ENCODE results near the gene CNDP2.

Gene CNDP2

GRCh38 chr18:74531043-74531442, 34.9 kb downstream of the CNDP2 start:
- Histone ChIP-seq H3K9ac (ENCODE audit: insufficient read length, low read depth) (no peak overlapping the region), H3K36me3 (ENCODE audit: insufficient read depth, insufficient read length, low read length) (no peaks in the 10 kb centered on the region), H3K4me3 (ENCODE audit: insufficient read length, low read depth) (no peak overlapping the region), H3K9me3 (ENCODE audit: insufficient read depth, low read length) (no peaks in the 10 kb centered on the region), H3K4me1 (ENCODE audit: insufficient read depth, insufficient read length) (peaks cover 3% of the 10 kb centered on the region), H3K27me3 (ENCODE audit: insufficient read depth, insufficient read length) (no peaks in the 10 kb centered on the region)
- no peak for TF ChIP-seq ZNF274 (IDR thresholded peaks at IDR 0.05; ENCODE audit: low read depth, low read length)
- TF ChIP-seq YY1 (IDR thresholded peaks at IDR 0.05; ENCODE audit: insufficient read depth, insufficient read length): no peak
- no peak for TF ChIP-seq SUZ12 (IDR thresholded peaks at IDR 0.05; ENCODE audit: extremely low read depth, insufficient read depth, insufficient read length)
- DNase-seq (ENCODE audit: low read depth, low spot score): no peak

- Histone ChIP-seq H3K27me3 (ENCODE audit: insufficient read depth, insufficient read length) (no peaks in the 10 kb centered on the region), H3K4me3 (ENCODE audit: insufficient read length, low read depth) (no peak overlapping the region), H3K9me3 (ENCODE audit: insufficient read depth, low read length) (no peaks in the 10 kb centered on the region), H3K4me1 (ENCODE audit: insufficient read depth, insufficient read length) (peaks cover 3% of the 10 kb centered on the region), H3K36me3 (ENCODE audit: insufficient read depth, insufficient read length, low read length) (no peaks in the 10 kb centered on the region), H3K9ac (ENCODE audit: insufficient read length, low read depth) (no peak overlapping the region)
- no peak for DNase-seq (ENCODE audit: low read depth, low spot score)
- TF ChIP-seq ZNF274 (IDR thresholded peaks at IDR 0.05; ENCODE audit: low read depth, low read length): no peak
- no peak for TF ChIP-seq YY1 (IDR thresholded peaks at IDR 0.05; ENCODE audit: insufficient read depth, insufficient read length)
- no peak for TF ChIP-seq SUZ12 (IDR thresholded peaks at IDR 0.05; ENCODE audit: extremely low read depth, insufficient read depth, insufficient read length)
These were observed 36.4 kb downstream of the CNDP2 start for GRCh38 chr18:74532511-74533025.

- H3K4me3 ChIP-seq (ENCODE audit: insufficient read length, low read depth): no peak overlapping the region
- DNase-seq (ENCODE audit: low read depth, low spot score): no peak
- no peaks in the 10 kb centered on the region for H3K27me3 ChIP-seq (ENCODE audit: insufficient read depth, insufficient read length)
These were observed 37.5 kb downstream of the CNDP2 start for GRCh38 chr18:74533666-74534065.

GRCh38 chr18:74534150-74534969, 38.2 kb downstream of the CNDP2 start, which contains the start of gene CNDP1:
TSS of gene CNDP1 (plus strand) at chr18:74534500. CDS start at chr18:74534668, 168 bp downstream.
- no peaks in the 10 kb centered on the region for H3K9me3 ChIP-seq (ENCODE audit: insufficient read depth, low read length)
- no peaks in the 10 kb centered on the region for H3K36me3 ChIP-seq (ENCODE audit: insufficient read depth, insufficient read length, low read length)
- no peak within 1 kb of the TSS for H3K9ac ChIP-seq (ENCODE audit: insufficient read length, low read depth)
- no peak within 1 kb of the TSS for H3K4me3 ChIP-seq (ENCODE audit: insufficient read length, low read depth)
- H3K27me3 ChIP-seq (ENCODE audit: insufficient read depth, insufficient read length): no peaks in the 10 kb centered on the region
- peaks cover 3% of the 10 kb centered on the region for H3K4me1 ChIP-seq (ENCODE audit: insufficient read depth, insufficient read length)
- TF ChIP-seq YY1 (IDR thresholded peaks at IDR 0.05; ENCODE audit: insufficient read depth, insufficient read length): no peak
- no peak for TF ChIP-seq ZNF274 (IDR thresholded peaks at IDR 0.05; ENCODE audit: low read depth, low read length)
- TF ChIP-seq SUZ12 (IDR thresholded peaks at IDR 0.05; ENCODE audit: extremely low read depth, insufficient read depth, insufficient read length): no peak
- DNase-seq (ENCODE audit: low read depth, low spot score): no peak

More at GRCh38 chr18:74533666-74534065, 37.5 kb downstream of the CNDP2 start:
- no peaks in the 10 kb centered on the region for H3K36me3 ChIP-seq (ENCODE audit: insufficient read depth, insufficient read length, low read length)
- TF ChIP-seq YY1 (IDR thresholded peaks at IDR 0.05; ENCODE audit: insufficient read depth, insufficient read length) (no peak), ZNF274 (IDR thresholded peaks at IDR 0.05; ENCODE audit: low read depth, low read length) (no peak), SUZ12 (IDR thresholded peaks at IDR 0.05; ENCODE audit: extremely low read depth, insufficient read depth, insufficient read length) (no peak)
- H3K4me1 ChIP-seq (ENCODE audit: insufficient read depth, insufficient read length): peaks cover 3% of the 10 kb centered on the region
- no peaks in the 10 kb centered on the region for H3K9me3 ChIP-seq (ENCODE audit: insufficient read depth, low read length)
- no peak overlapping the region for H3K9ac ChIP-seq (ENCODE audit: insufficient read length, low read depth)

- no peaks in the 10 kb centered on the region for H3K9me3 ChIP-seq (ENCODE audit: insufficient read depth, low read length)
These were observed 39.0 kb downstream of the CNDP2 start for GRCh38 chr18:74534981-74535649.

GRCh38 chr18:74539289-74539688, 43.1 kb downstream of the CNDP2 start:
- DNase-seq (ENCODE audit: low read depth, low spot score): no peak
- Histone ChIP-seq H3K36me3 (ENCODE audit: insufficient read depth, insufficient read length, low read length) (no peaks in the 10 kb centered on the region), H3K27me3 (ENCODE audit: insufficient read depth, insufficient read length) (no peaks in the 10 kb centered on the region), H3K9ac (ENCODE audit: insufficient read length, low read depth) (no peak overlapping the region), H3K4me1 (ENCODE audit: insufficient read depth, insufficient read length) (peaks cover 4% of the 10 kb centered on the region), H3K4me3 (ENCODE audit: insufficient read length, low read depth) (no peak overlapping the region), H3K9me3 (ENCODE audit: insufficient read depth, low read length) (no peaks in the 10 kb centered on the region)
- no peak for TF ChIP-seq ZNF274 (IDR thresholded peaks at IDR 0.05; ENCODE audit: low read depth, low read length)
- no peak for TF ChIP-seq SUZ12 (IDR thresholded peaks at IDR 0.05; ENCODE audit: extremely low read depth, insufficient read depth, insufficient read length)
- no peak for TF ChIP-seq YY1 (IDR thresholded peaks at IDR 0.05; ENCODE audit: insufficient read depth, insufficient read length)

More at GRCh38 chr18:74534981-74535649, 39.0 kb downstream of the CNDP2 start:
- no peak overlapping the region for H3K9ac ChIP-seq (ENCODE audit: insufficient read length, low read depth)
- peaks cover 3% of the 10 kb centered on the region for H3K4me1 ChIP-seq (ENCODE audit: insufficient read depth, insufficient read length)
- H3K4me3 ChIP-seq (ENCODE audit: insufficient read length, low read depth): no peak overlapping the region
- no peaks in the 10 kb centered on the region for H3K27me3 ChIP-seq (ENCODE audit: insufficient read depth, insufficient read length)
- H3K36me3 ChIP-seq (ENCODE audit: insufficient read depth, insufficient read length, low read length): no peaks in the 10 kb centered on the region
- no peak for DNase-seq (ENCODE audit: low read depth, low spot score)
- TF ChIP-seq ZNF274 (IDR thresholded peaks at IDR 0.05; ENCODE audit: low read depth, low read length) (no peak), YY1 (IDR thresholded peaks at IDR 0.05; ENCODE audit: insufficient read depth, insufficient read length) (no peak), SUZ12 (IDR thresholded peaks at IDR 0.05; ENCODE audit: extremely low read depth, insufficient read depth, insufficient read length) (no peak)
